Skeletal muscle cell (primary cell): ENCODE measurements around the gene ENTPD6.
"Not testable (repeated sequence)": the region's sequence is repeated elsewhere in the genome, so short reads cannot be mapped to it uniquely, and the experiment has no call there.

Source experiments
- DNase-seq: peaks from one replicate; pipeline ENCODE4 v3.0.0-alpha.2; 2010; ENCODE audit warnings: low read depth
- H3K4me3 ChIP-seq: 2 replicates; pipeline ENCODE4 v1.5.1; 2011; ENCODE audit warnings: low read depth, mild to moderate bottlenecking, control low read depth, low read length, moderate library complexity

Gene ENTPD6

DNA sequence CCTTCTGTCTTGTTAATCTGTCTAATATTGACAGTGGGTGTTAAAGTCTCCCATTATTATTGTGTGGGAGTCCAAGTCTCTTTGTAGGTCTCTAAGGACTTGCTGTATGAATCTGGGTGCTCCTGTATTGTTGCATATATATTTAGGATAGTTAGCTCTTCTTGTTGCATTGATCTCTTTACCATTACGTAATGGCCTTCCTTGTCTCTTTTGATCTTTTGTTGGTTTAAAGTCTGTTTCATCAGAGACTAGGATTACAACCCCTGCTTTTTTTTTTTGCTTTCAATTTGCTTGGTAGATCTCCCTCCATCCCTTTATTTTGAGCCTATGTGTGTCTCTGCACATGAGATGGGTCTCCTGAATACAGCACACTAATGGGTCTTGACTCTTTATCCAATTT lies 11.1 kb upstream of the ENTPD6 start:
- DNase-seq, H3K4me3 ChIP-seq: not testable (repeated sequence)

DNA sequence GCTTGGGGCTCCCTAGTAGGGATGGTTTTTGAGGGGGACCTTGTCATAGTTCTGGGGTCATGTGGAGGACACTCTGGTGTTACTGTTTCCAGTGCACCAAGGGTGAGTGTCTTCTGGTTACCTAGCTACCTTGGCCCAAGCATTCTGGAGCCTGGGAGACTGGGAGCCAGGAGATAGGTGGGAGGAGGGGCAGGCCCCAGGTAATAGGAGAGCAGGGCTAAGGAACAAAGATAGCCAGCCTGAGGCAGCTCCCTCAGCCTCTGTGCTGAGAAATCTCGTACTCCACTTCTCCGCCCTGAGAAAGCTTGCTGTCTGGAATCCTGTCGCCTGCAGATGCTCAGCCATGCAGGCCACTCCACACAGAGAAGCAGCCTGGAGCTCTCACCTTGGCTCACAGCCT lies 8.3 kb upstream of the ENTPD6 start:
- no peak for DNase-seq
- no peak overlapping the region for H3K4me3 ChIP-seq

DNA sequence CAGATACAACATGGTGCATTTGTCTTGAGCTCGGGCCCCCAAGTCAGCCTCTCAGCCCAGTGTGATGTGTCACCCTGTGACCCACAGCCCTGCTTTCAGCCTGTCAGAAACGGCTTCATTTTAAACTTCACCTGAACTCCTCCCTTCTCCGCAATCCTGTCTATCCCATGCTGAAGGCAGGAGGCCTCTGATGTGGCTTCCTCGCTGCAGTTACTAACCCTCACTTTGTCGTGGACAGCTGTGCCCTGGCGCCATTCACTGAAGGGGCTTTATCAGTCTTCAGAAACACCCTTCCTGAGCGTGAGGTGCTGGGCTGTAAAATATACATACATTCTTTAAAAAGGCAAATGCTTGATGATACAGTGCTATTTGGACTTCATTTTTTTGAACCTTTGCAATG lies 7.9 kb upstream of the ENTPD6 start:
- DNase-seq: no peak
- no peak overlapping the region for H3K4me3 ChIP-seq

DNA sequence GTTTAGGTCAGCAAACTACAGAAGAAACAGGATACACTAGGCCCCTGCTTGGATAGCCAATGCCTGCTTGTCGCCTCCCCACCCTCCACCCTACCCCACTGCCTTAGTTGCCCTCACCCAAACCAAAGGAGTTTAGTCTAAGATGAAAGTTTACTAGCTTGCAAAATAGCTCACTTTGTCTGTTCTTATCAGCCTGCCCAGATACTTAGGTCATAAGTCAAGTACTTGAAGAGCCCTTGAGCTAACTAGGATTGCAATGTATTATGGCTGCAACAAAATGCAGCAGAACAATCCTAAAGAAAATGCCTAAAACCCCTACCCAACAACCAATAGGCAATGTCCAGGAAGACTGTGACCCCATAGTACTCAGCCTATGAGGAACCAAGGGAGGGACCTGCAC lies 7.3 kb upstream of the ENTPD6 start:
- no peak overlapping the region for H3K4me3 ChIP-seq
- no peak for DNase-seq

DNA sequence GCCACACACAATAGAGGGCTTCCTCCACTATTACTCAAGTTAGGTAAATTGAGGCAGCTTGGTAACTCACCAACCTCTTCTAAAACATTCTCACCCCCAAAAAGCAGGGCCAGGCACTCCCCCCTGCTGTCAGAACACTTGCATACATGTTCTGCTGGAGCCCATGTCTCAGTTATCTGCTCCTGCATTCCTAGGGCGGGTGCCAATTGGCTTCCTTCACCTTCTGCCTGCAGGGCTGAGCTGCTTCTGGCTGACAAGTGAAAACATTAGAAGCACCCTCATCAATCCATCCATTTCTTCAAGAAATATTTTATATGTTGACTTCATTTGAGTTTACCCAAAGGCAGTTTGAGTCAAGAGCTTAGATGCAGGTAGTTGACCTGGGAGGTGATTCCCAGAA lies 4.5 kb upstream of the ENTPD6 start:
- DNase-seq: no peak
- H3K4me3 ChIP-seq: no peak overlapping the region

DNA sequence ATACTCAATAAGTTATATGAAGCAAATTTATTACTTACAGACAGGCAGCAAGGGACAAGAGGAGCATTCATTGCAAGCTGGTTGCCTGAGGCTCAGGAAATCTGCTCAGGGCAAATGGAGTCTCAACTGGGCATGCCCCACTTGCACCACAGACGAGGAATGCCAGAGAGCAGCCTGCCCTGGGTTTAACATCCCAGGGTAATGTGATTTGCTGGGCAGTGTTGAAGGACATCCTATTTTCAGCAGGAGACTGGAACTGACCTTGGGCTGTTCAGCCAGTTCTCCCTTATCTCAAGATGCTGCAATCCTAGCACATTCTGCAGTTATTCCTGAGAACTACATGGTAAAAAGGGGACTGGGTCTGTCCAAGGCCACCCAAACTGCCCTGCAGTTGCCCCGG lies 3.8 kb upstream of the ENTPD6 start:
- H3K4me3 ChIP-seq: no peak overlapping the region
- no peak for DNase-seq

DNA sequence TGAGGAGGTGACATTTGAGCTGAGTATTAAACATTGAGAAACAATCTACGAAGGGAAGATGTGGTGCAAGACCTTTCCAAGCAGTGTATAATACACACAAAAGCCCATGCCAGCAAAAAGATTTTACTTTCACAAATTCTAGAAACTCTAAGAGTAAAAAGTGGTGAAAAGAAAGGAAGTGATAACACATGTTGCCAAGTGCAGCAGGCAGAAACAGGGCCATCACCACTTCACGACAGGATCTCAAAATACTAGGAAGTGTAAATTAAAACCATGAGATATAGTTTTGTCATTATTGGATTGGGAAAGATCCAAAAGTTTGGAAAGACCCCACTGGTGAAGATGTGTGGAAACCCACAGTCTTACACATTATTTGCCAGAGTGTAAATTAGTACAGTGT lies 1.7 kb upstream of the ENTPD6 start:
- H3K4me3 ChIP-seq: no peak overlapping the region
- no peak for DNase-seq

DNA sequence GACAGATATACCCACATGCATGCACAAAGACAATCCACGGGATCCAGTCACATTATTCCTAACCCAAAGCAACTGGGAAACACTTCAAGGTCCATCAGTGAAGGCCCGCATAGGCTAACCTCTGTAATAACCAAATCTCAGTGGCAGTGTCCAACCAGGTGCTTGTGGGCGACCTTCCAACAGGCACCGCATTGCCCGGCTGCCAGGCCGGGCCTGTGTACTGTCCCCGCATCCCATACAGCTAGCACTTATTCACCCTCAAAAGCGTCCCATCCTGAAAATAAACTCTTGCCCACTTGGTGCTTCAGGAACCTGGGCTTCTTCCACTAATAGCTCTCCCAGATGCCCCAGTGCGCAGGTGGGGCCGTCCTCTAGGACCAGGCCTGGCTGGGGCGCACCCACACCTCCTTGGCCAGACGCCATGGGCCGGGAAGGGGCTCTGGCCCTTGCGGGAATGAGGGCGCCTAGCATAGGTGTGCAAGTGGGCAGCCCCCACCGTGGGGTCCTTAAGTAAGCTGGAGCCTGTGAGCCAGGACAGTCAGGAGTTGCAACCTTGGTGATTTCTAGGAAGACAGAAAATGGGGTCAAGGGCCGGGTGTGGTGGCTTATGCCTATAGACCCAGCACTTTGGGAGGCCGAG lies 1.1 kb upstream of the ENTPD6 start:
- DNase-seq: no peak
- H3K4me3 ChIP-seq: no peak overlapping the region

DNA sequence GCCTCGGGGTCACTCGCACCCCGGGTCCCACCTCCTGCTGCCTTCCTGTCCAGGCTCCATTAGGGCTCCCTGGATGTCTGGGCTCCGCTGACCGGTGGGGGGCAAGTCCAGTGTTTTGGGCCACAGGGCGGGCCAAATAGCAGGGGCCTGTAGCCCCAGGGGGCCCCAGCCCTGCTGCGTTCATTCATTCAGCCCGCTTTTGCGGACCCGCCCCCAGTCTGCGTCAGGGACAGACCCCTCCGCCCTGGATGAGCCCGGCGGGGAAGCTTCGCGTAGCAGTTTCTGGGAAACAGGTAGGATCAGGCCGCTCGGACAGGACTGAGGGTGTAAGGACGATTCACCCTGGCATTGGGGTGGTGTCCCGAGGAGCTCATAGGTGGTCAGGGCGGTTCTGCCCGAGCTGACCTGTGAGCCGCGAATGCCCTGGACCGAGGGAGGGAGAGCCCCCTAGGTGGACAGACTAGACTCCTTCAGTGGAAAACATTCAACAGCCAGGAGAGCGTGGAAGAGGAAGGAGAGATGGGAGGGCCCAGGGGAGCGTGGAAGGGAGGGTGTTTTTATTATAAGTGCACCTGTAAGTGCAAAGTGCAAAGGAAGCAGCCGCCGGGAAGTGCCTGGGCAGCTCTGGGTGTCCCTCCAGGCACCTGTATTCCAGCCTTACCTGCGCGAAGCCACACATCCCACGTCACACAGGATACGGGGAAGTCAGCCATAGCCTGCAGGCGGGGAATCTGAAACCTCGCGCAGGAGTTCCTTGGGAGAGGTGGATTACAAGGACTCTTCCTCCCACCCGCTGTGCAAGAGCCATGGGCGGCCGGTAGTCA lies 662 bp downstream of the ENTPD6 start:
- DNase-seq: no peak
- H3K4me3 ChIP-seq: peak overlapping the region; percentile 94

DNA sequence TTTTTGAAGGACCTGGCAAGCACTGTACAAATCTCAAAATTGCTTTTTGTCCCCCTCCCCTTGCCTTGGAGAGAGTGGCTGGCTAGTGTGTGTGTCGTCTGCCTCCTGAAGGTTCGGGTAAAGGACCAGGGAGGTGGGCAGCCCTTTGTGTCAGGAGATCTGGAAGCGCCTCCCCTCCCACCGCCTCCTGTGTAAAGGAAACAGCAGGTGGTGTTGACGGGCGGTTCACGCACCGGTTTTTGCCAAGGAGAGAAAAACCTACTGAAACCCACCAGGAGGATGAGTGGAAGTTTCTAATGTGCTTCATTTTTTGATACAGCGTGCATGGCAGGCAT lies 1.2 kb downstream of the ENTPD6 start:
- DNase-seq: no peak
- H3K4me3 ChIP-seq: peak overlapping the region; percentile 94

DNA sequence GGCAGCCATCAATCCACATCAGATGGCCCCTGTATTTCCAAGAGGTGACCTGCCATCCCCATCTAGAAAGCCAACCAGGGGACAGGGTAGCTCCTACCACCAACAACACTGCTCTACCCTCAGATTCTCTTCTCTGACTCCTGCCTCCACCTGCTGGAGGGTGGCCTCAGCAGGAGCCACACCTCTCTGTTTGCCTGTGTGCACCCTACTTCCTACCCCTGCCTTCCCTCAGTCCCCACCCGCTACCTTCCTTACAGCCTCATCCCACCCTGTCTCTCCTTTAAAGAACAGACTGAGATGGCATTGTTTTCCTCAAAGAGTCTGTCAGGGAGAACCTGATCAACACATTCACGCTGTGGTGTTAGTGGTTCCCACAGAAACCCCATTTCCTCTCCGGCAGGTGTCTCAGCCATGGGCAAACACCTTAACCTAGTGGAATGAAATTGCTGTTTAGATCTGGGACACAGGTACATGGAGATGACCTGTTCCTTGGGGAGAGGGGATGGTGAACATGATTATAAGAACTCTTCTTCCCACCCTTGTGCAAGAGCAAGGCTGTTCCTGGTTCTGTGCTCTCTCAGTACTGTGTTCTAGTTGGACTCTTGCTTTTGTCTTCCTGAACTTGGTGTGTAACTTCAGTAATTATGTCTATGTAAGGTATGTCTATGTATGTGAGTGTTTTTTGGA lies 1.8 kb downstream of the ENTPD6 start:
- DNase-seq: no peak
- peak overlapping the region; percentile 94 for H3K4me3 ChIP-seq

DNA sequence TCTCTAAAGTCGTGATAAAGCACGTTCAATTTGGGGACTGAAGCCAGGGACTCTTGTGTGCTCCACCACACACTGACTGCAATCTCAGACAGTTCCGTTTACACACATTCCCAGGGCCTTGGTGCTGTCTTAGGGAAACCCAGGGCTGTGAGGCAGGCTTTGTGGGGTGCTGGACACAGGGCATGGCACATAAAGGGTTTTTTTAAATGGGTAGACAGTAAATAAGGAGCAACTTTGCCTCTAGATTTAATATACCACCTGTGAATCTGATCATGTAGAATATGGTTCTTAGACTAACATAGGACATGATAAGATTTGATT lies 2.3 kb downstream of the ENTPD6 start:
- no peak overlapping the region for H3K4me3 ChIP-seq

DNA sequence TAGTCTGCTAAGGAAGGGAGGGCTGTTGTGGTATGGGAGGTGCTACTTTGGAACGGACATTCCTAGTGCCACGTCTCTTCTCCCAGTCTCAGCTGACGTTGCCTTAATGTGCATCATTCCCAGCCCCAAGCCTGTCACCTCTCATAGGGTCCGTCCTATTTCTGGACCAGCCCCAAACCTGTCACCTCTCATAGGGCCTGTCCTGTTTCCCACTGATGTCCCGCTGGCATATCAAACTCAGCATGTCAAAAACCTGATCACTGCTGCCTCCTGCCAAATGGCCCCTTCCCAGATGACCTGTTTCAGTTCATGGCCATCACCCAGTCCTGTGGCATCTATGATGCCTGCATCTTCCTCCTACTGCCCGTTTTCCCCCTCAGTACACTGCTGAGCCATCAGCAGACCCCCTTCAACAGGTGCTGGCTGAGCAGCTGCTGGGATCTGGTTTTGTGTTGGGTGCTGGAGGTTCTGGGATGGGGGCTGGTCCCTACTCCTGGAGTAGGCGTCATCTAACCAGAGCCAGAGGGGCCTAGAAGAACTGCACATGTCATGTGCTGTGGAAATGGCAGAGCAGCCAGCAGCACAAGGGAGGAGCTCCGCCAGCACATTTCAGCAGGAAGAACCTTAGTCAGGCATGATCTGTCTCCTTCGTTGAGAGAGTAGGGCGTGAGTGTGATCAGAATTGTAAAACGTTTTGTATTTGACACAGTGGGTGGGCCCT lies 3.3 kb downstream of the ENTPD6 start:
- H3K4me3 ChIP-seq: no peak overlapping the region
- no peak for DNase-seq

More for the DNA sequence above, 2.3 kb downstream of the ENTPD6 start:
- no peak for DNase-seq

DNA sequence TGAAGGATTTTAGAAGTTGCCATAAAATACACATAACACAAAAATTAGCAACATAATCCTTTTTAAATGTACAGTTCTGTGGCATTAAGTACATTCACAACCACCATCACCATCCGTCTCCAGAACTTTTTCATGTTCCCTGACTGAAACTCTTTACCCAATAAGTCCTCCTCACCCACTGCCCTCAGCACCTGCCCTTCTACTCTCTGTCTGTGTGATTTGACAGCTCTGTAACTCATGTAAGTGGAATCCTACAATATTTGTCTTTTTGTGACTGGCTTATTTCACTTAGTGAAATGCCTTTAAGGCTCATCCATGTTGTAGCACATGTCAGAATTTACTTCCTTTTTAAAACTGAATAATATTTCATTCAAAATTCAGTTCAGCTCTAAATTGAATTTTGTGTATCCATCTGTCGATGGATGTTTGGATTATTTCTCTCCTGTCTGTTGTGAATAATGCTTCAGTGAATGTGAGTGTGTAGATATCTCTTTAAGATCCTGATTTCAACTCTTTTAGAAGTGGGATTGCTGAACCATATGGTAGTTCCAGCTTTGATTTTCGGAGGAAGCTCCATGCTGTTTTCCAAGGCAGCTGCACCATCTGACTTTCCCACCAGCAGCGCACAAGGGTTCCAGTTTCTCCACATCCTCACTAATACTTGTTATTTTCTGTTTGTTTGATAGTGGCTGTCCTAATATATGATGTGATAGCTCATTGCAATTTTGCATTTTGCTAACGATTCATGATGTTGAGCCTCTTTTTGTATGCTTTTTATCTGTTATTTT lies 4.2 kb downstream of the ENTPD6 start:
- DNase-seq: no peak

DNA sequence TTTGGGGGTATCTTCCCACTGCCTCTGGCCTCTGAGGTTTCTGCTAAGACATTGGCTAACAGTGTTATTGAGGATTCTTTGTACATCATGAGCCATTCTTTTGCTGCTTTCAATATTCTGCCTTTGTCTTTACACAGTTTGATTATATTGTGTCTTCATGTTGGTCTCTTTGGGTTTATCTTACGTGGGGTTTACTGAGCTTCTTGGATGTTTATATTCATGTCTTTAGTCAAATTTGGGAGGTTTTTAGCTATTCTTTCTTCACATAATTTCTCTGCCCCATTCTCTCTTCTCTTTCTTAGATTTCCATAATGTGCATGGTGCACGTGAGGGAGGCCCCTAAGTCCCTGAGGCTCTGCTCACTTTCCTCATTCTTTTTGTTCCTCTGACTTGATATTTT lies 7.6 kb downstream of the ENTPD6 start:
- H3K4me3 ChIP-seq: no peak overlapping the region
- DNase-seq: no peak

More for the DNA sequence above, 4.2 kb downstream of the ENTPD6 start:
- no peak overlapping the region for H3K4me3 ChIP-seq

DNA sequence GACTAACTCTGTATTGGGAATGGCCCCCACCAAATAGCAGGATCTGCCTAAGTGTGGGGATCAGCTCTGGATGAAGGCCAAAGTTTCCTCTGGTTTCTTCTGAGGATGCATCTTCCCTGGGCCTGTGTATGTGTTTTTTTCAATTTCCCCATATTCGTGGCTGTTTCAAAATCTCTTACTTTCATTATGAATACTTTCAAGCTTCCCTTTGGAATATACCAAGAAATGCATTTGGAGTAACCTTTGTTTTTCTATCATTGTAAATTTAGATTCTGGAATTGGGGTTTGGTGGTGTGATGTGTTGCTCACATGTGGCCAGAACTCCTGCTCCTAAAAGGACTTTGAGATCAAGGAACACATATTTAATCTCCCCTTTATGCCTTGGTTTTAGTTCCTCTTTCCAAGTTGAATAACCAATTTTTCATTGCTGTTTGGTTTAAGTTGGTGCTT lies 8.4 kb downstream of the ENTPD6 start:
- DNase-seq: no peak
- no peak overlapping the region for H3K4me3 ChIP-seq

DNA sequence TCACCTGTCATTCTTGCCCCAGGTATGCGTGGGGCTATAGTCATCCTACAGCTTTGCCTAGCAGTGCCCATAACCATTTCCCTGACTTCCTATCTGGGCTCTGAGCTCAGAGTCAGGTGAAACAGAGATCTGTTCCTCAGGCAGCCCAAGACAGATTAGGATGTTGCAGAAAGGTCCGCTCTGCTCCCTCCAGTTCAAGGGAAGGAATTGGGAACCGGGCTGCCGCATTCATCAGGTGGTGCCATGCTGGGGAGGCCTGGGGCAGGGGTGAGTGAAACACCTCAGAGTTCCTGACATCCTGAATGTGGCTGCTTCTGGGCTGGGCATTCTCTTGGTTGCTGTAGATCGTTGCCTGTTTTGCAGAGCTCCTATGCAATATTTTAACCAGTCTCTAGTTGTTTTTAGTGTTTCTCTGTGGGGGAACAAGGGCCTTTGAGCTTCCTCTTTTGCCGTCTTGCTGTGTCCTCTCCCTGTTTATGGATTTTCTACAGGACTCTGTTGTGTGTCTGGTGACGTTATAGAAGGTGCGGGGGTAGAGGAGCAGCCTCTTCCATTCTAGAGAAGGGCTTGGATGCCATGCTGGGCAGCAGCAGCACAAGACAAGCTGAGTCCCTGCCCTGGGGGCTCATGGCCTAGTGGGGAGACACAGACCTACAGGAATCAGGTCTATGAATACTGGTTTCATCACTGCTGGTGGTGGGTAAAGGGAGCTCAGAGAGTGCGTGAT lies 9.2 kb downstream of the ENTPD6 start:
- no peak for DNase-seq
- H3K4me3 ChIP-seq: no peak overlapping the region

DNA sequence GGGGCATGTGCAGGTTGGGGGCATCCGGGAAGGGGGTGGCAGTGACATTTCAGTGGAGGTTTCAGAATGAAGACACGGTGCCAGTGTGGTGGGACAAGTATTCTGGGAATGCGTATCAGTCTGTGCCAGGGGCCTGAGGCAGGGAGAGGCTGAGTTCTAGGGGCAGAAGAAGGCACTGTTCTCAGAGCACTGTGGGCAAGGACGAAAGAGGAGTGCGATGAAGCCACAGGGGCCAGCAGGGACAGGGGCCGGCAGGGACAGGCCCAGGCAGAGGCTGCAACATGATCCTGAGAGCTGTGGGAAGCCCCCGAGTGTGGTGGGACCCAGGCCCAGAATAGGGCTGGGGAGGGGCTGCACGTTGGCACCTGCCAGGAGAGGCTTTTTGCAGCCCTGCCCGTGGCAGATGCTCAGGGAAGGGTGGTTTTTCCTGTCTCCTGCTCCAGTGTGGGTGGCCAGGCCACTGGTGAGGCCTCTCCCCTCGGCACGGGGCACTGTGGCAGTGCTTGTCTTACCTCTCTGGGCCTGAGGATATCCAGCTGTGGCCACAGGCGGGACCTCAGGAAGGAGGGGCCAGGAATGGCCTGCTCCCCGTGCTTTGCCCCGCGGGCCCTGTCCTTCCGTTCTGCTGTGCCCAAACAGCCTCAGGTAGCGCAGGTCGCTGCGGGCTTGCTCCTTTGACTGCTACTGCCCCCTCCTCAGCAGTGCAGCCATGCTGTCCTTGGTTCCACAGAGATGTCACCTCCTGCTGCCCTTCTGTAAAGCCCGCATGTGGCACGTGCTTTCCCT lies 10.0 kb downstream of the ENTPD6 start:
- H3K4me3 ChIP-seq: no peak overlapping the region
- no peak for DNase-seq
